ENCODE data around the gene AGAP2. TPM values are rescaled to one million over a fixed set of nuclear protein-coding genes. Genes with fewer than 3 reads are reported as not detected.

AGAP2 gene
- total RNA-seq, 1 experiment from 2014 or later = 2.0 TPM

DNA sequence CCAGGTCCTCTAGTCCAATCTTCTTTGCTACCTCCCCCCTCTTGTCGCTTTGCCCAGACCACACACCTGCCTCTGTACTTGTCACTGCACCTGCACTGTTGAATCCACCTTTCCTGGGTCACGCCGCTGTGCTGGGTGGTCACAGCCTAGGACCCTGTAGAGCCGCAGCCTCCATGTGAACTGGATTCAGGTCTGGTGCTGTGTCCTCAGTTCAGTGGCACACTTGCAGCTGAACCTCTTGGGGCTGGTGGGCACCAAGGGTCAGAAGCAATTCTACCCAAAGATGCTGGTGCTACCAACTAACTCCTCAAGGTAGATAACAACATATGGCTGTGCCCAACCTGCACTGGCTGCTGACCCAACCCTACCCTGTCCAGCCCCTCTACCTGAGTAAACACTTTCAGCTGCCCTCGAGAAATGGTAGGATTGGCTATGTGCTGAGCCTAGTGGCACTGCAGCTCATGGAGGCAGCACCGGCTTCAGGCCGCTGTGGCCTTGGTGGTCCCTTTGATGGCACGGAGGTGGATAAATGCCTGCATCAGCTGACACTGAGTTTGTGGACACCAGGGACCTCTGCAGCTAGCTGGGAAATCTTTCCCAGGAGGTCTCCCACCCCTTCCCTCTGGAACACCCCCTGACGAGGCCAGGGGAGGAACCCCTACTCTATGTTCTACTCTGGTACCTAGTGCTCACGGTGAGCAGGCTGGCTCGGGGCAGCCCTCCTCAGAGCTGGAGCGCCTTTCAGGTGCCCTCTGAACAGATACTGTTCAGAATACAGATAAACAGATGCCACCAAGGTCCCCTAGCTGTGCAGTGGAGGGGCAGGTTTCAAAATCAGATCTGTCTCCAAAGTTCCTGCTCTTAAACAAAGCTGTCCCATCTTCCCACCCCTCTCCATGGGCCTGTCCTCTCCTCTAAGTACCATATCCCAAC lies 14.3 kb downstream of the AGAP2 start:
- ATAC-seq (no peak), DNase-seq (ENCODE audit: low spot score) (no peak)
- no peak overlapping the region for H3K27ac Mint-ChIP-seq
- no peaks in the 10 kb centered on the region for H3K9me3 Mint-ChIP-seq
- peaks cover 15% of the 10 kb centered on the region for H3K4me1 Mint-ChIP-seq
- POLR2A ChIA-PET = no interaction called here
- H3K36me3 Mint-ChIP-seq = peaks cover 5% of the 10 kb centered on the region
- H3K4me3 Mint-ChIP-seq = no peak overlapping the region
- H3K27me3 Mint-ChIP-seq (ENCODE audit: low read depth) = peaks cover 67% of the 10 kb centered on the region
- CTCF ChIA-PET = interaction anchor here (0.6 to 5.8 kb wide), 4 partner anchors 12 to 97 kb away, joined by 3 to 146 read pairs (median 5); partner anchors contain the start of genes AGAP2, B4GALNT1 and OS9
- TF ChIP-seq ESRRA (CRISPR knock-in tag; IDR thresholded peaks at IDR 0.05; ENCODE audit: borderline replicate concordance) = no peak
- TF ChIP-seq SOX15 (CRISPR knock-in tag; IDR thresholded peaks at IDR 0.05) = no peak
- TF ChIP-seq, protein P1, sequence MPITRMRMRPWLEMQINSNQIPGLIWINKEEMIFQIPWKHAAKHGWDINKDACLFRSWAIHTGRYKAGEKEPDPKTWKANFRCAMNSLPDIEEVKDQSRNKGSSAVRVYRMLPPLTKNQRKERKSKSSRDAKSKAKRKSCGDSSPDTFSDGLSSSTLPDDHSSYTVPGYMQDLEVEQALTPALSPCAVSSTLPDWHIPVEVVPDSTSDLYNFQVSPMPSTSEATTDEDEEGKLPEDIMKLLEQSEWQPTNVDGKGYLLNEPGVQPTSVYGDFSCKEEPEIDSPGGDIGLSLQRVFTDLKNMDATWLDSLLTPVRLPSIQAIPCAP (CRISPR knock-in tag; IDR thresholded peaks at IDR 0.05) = no peak
- TF ChIP-seq ZNF121 (CRISPR knock-in tag; IDR thresholded peaks at IDR 0.05) = no peak
- no peak for TF ChIP-seq RELA (CRISPR knock-in tag; IDR thresholded peaks at IDR 0.05; ENCODE audit: borderline replicate concordance)
- TF ChIP-seq, protein P2, sequence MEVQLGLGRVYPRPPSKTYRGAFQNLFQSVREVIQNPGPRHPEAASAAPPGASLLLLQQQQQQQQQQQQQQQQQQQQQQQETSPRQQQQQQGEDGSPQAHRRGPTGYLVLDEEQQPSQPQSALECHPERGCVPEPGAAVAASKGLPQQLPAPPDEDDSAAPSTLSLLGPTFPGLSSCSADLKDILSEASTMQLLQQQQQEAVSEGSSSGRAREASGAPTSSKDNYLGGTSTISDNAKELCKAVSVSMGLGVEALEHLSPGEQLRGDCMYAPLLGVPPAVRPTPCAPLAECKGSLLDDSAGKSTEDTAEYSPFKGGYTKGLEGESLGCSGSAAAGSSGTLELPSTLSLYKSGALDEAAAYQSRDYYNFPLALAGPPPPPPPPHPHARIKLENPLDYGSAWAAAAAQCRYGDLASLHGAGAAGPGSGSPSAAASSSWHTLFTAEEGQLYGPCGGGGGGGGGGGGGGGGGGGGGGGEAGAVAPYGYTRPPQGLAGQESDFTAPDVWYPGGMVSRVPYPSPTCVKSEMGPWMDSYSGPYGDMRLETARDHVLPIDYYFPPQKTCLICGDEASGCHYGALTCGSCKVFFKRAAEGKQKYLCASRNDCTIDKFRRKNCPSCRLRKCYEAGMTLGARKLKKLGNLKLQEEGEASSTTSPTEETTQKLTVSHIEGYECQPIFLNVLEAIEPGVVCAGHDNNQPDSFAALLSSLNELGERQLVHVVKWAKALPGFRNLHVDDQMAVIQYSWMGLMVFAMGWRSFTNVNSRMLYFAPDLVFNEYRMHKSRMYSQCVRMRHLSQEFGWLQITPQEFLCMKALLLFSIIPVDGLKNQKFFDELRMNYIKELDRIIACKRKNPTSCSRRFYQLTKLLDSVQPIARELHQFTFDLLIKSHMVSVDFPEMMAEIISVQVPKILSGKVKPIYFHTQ (CRISPR knock-in tag; IDR thresholded peaks at IDR 0.05) = no peak
- TF ChIP-seq SMAD4 (CRISPR knock-in tag; IDR thresholded peaks at IDR 0.05) = no peak
- no peak for TF ChIP-seq NFE2L1 (CRISPR knock-in tag; IDR thresholded peaks at IDR 0.05)
- TF ChIP-seq, protein P3, sequence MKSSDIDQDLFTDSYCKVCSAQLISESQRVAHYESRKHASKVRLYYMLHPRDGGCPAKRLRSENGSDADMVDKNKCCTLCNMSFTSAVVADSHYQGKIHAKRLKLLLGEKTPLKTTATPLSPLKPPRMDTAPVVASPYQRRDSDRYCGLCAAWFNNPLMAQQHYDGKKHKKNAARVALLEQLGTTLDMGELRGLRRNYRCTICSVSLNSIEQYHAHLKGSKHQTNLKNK (CRISPR knock-in tag; IDR thresholded peaks at IDR 0.05) = no peak
- TF ChIP-seq, protein P4, sequence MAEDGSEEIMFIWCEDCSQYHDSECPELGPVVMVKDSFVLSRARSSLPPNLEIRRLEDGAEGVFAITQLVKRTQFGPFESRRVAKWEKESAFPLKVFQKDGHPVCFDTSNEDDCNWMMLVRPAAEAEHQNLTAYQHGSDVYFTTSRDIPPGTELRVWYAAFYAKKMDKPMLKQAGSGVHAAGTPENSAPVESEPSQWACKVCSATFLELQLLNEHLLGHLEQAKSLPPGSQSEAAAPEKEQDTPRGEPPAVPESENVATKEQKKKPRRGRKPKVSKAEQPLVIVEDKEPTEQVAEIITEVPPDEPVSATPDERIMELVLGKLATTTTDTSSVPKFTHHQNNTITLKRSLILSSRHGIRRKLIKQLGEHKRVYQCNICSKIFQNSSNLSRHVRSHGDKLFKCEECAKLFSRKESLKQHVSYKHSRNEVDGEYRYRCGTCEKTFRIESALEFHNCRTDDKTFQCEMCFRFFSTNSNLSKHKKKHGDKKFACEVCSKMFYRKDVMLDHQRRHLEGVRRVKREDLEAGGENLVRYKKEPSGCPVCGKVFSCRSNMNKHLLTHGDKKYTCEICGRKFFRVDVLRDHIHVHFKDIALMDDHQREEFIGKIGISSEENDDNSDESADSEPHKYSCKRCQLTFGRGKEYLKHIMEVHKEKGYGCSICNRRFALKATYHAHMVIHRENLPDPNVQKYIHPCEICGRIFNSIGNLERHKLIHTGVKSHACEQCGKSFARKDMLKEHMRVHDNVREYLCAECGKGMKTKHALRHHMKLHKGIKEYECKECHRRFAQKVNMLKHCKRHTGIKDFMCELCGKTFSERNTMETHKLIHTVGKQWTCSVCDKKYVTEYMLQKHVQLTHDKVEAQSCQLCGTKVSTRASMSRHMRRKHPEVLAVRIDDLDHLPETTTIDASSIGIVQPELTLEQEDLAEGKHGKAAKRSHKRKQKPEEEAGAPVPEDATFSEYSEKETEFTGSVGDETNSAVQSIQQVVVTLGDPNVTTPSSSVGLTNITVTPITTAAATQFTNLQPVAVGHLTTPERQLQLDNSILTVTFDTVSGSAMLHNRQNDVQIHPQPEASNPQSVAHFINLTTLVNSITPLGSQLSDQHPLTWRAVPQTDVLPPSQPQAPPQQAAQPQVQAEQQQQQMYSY (CRISPR knock-in tag; IDR thresholded peaks at IDR 0.05) = no peak
- TF ChIP-seq, protein P5, sequence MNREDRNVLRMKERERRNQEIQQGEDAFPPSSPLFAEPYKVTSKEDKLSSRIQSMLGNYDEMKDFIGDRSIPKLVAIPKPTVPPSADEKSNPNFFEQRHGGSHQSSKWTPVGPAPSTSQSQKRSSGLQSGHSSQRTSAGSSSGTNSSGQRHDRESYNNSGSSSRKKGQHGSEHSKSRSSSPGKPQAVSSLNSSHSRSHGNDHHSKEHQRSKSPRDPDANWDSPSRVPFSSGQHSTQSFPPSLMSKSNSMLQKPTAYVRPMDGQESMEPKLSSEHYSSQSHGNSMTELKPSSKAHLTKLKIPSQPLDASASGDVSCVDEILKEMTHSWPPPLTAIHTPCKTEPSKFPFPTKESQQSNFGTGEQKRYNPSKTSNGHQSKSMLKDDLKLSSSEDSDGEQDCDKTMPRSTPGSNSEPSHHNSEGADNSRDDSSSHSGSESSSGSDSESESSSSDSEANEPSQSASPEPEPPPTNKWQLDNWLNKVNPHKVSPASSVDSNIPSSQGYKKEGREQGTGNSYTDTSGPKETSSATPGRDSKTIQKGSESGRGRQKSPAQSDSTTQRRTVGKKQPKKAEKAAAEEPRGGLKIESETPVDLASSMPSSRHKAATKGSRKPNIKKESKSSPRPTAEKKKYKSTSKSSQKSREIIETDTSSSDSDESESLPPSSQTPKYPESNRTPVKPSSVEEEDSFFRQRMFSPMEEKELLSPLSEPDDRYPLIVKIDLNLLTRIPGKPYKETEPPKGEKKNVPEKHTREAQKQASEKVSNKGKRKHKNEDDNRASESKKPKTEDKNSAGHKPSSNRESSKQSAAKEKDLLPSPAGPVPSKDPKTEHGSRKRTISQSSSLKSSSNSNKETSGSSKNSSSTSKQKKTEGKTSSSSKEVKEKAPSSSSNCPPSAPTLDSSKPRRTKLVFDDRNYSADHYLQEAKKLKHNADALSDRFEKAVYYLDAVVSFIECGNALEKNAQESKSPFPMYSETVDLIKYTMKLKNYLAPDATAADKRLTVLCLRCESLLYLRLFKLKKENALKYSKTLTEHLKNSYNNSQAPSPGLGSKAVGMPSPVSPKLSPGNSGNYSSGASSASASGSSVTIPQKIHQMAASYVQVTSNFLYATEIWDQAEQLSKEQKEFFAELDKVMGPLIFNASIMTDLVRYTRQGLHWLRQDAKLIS (CRISPR knock-in tag; IDR thresholded peaks at IDR 0.05; ENCODE audit: borderline replicate concordance) = no peak
- TF ChIP-seq, protein P6, sequence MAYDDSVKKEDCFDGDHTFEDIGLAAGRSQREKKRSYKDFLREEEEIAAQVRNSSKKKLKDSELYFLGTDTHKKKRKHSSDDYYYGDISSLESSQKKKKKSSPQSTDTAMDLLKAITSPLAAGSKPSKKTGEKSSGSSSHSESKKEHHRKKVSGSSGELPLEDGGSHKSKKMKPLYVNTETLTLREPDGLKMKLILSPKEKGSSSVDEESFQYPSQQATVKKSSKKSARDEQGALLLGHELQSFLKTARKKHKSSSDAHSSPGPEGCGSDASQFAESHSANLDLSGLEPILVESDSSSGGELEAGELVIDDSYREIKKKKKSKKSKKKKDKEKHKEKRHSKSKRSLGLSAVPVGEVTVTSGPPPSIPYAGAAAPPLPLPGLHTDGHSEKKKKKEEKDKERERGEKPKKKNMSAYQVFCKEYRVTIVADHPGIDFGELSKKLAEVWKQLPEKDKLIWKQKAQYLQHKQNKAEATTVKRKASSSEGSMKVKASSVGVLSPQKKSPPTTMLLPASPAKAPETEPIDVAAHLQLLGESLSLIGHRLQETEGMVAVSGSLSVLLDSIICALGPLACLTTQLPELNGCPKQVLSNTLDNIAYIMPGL (CRISPR knock-in tag; IDR thresholded peaks at IDR 0.05) = no peak
- no peak for TF ChIP-seq GABPB1 (CRISPR knock-in tag; IDR thresholded peaks at IDR 0.05)
- no peak for TF ChIP-seq MXD4 (CRISPR knock-in tag; IDR thresholded peaks at IDR 0.05; ENCODE audit: borderline replicate concordance)
- TF ChIP-seq NR2C2 (CRISPR knock-in tag; IDR thresholded peaks at IDR 0.05) = no peak
